Glomerular endothelial cell (primary cell): ENCODE measurements around the gene GJA4. TPM values are rescaled to one million over a fixed set of nuclear protein-coding genes. Genes with fewer than 3 reads are reported as not detected.
"Not testable (repeated sequence)": the region's sequence is repeated elsewhere in the genome, so short reads cannot be mapped to it uniquely, and the experiment has no call there.

Source experiments
- DNase-seq: peaks from one replicate; pipeline ENCODE4 v3.0.0-alpha.2; 2011; ENCODE audit warnings: low read depth, low spot score; ENCODE audit errors: extremely low read depth
- total RNA-seq: library from RNA; depleted of rRNA; stranded (reverse); fragments of >200 nt; gene quantifications from 2 replicates; pipeline ENCODE4 v1.2.3, GENCODE V29; 2015

The GJA4 gene
- total RNA-seq, 1 donor from 2014 or later, result 62.1 TPM

- no peak for DNase-seq
These were observed 23.9 kb upstream of the GJA4 start for GRCh38 chr1:34768856-34769255.

GRCh38 chr1:34770891-34771504, 21.8 kb upstream of the GJA4 start:
- no peak for DNase-seq

GRCh38 chr1:34771573-34772371, 21.0 kb upstream of the GJA4 start:
- DNase-seq, result no peak

- DNase-seq, result not testable (repeated sequence)
These were observed 19.7 kb upstream of the GJA4 start for GRCh38 chr1:34773114-34773513.

- DNase-seq, result no peak
These were observed 17.8 kb upstream of the GJA4 start for GRCh38 chr1:34774957-34775356.

- no peak for DNase-seq
These were observed 15.9 kb upstream of the GJA4 start for GRCh38 chr1:34776911-34777310.

GRCh38 chr1:34777519-34778321, 15.1 kb upstream of the GJA4 start:
- DNase-seq, result no peak

GRCh38 chr1:34778381-34778780, 14.4 kb upstream of the GJA4 start:
- no peak for DNase-seq

GRCh38 chr1:34779005-34779404, 13.8 kb upstream of the GJA4 start:
- no peak for DNase-seq

- DNase-seq, result no peak
These were observed 13.3 kb upstream of the GJA4 start for GRCh38 chr1:34779526-34779925.

- no peak for DNase-seq
These were observed 12.8 kb upstream of the GJA4 start for GRCh38 chr1:34779962-34780361.

- no peak for DNase-seq
These were observed 12.3 kb upstream of the GJA4 start for GRCh38 chr1:34780528-34780927.

GRCh38 chr1:34781071-34781843, 11.5 kb upstream of the GJA4 start, which contains the start of gene GJB3:
Gene GJB3 (plus strand): TSS chr1:34781214. CDS start chr1:34784763, 3,549 bp downstream.
- no peak for DNase-seq

- DNase-seq, result no peak
These were observed 10.9 kb upstream of the GJA4 start for GRCh38 chr1:34781844-34782391.

- DNase-seq, result no peak
These were observed 8.0 kb upstream of the GJA4 start for GRCh38 chr1:34784751-34785221.

- DNase-seq, result no peak
These were observed 7.4 kb upstream of the GJA4 start for GRCh38 chr1:34785231-34785874.

GRCh38 chr1:34785875-34786470, 6.8 kb upstream of the GJA4 start:
- no peak for DNase-seq

GRCh38 chr1:34786521-34787325, 6.1 kb upstream of the GJA4 start:
- peak; percentile 37 for DNase-seq
